H1 (cell line): ENCODE data around the gene IGBP1. TPM values are rescaled to one million over a fixed set of nuclear protein-coding genes. Genes with fewer than 3 reads are reported as not detected.
A peak's percentile ranks its signal among the peaks of the same experiment; 100 is the strongest.

Source experiments
- CHD7 ChIP-seq: fragments of 300-600 bp; sonication (generic); IDR thresholded peaks from 2 replicates; pipeline ENCODE4 v1.7.1; 2012; ENCODE audit warnings: low read length, moderate library complexity, mild to moderate bottlenecking, inconsistent platforms; ENCODE audit not compliant: insufficient replicate concordance
- JUND ChIP-seq: IDR thresholded peaks from 2 replicates; pipeline ENCODE4 v1.6.1; 2011; ENCODE audit warnings: mild to moderate bottlenecking, improper control_type of control experiment, low read length
- polyA plus RNA-seq, 7 experiments: library from polyadenylated mRNA; depleted of rRNA in 3 of 7; stranded (reverse) in 5 of 7; unstranded in 2 of 7; fragments of >200 nt in 5 of 7; fragments of 200-250 nt in 2 of 7; gene quantifications; 1 replicate in 5 of 7; 2 replicates in 1 of 7; 4 replicates in 1 of 7; pipeline versions ENCODE4 v1.2.1 to v1.2.3, GENCODE V29; 2011 to 2013; ENCODE audit warnings: missing spikeins in 2 of 7, mixed read lengths in 2 of 7
- total RNA-seq: library from RNA; stranded (reverse); fragmentation: NEBNext Ultra II Directional; extraction: Animal tissue kit (Norgen Biotek cat#: 25700); gene quantifications from 2 replicates; pipeline ENCODE4 v1.2.1, GENCODE V29; 2021
- TF ChIP-seq, protein P1 (sequence below): IDR thresholded peaks from 2 replicates; pipeline ENCODE4 v1.6.1; 2012; ENCODE audit warnings: inconsistent platforms

IGBP1 gene
- total and polyA plus RNA-seq, 2 of the 8 experiments (the other 6 are each of a cell fraction or from before 2014, with no cell fraction given), result 41.3 to 45.4 TPM

- no peak for TF ChIP-seq CHD7
- TF ChIP-seq, protein P1, sequence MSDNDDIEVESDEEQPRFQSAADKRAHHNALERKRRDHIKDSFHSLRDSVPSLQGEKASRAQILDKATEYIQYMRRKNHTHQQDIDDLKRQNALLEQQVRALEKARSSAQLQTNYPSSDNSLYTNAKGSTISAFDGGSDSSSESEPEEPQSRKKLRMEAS, result peak; percentile 81
- no peak for TF ChIP-seq JUND
These were observed 5.2 kb upstream of the IGBP1 start (continued) for GRCh38 chrX:70128071-70128470.
